GM18858 (cell line): ENCODE measurements around the gene STAG1.
A peak's percentile ranks its signal among the peaks of the same experiment; 100 is the strongest.
"Not testable (repeated sequence)": the region's sequence is repeated elsewhere in the genome, so short reads cannot be mapped to it uniquely, and the experiment has no call there.

Source experiments
- ATAC-seq: cut with Tn5 transposase; IDR thresholded peaks from one replicate; pipeline ENCODE4 v1.9.1; 2021; ENCODE audit not compliant: unreplicated experiment

The STAG1 gene

DNA sequence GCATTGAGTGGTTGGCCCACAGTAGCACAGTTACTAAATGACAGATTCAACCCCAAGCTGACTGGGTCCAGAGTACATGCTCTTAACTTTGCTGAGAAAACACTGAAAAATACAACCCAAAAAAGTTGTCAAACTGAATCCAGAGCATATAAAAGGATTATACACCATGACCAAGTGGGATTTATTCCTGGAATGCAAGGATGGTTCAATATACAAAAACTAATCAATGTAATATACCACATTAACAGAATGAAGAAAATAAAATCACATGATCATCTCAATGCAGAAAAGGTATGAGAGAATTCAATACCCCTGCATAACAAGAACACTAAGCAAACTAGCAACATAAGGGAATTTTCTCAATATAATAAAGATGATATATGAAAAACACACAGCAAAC, 98.5 kb downstream of the STAG1 start:
- ATAC-seq, result no peak

DNA sequence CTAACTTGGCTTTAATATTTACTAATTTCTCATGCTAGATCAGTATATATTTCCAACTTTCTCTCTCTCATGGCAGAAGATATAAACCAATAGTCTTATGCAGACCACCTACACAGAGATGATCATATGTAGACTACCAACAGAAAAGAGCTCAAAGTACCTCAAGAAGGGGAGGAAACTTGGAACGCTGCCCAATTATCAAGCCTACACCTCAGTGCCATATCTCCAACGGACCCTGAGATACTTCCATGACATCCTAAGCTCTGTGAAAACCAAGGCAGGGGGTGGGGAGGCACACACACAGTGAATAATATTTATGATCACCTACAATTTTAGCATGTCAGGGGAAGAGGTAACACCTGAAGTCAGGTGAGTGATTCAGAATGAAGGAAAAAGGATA, 100.6 kb downstream of the STAG1 start:
- ATAC-seq, result no peak

- no peak for ATAC-seq
Observed at GRCh38 chr3:136650461-136650860, 101.7 kb downstream of the STAG1 start.

- peak; percentile 66 for ATAC-seq
Observed at GRCh38 chr3:136645915-136646314, 106.3 kb downstream of the STAG1 start.

DNA sequence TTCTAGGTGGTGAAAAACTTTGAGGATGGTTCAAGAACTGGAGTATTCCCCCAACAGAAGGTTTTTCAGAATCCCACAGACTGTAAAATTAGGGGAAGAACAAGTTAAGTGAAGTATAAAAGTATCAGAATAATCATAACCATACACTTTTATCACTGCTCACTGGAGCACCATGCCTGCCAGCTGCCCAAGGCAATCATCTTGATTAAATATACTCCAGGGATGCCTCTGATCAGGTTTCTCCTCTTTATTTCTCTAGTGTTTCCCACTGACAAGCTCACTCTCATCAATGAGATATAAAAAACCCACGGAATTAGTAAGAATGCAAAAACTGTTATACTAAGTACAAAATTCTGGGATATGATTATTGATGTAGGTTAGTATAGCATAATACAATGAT, 108.0 kb downstream of the STAG1 start:
- ATAC-seq, result no peak

- ATAC-seq, result not testable (repeated sequence)
Observed at GRCh38 chr3:136643380-136643779, 108.8 kb downstream of the STAG1 start.

DNA sequence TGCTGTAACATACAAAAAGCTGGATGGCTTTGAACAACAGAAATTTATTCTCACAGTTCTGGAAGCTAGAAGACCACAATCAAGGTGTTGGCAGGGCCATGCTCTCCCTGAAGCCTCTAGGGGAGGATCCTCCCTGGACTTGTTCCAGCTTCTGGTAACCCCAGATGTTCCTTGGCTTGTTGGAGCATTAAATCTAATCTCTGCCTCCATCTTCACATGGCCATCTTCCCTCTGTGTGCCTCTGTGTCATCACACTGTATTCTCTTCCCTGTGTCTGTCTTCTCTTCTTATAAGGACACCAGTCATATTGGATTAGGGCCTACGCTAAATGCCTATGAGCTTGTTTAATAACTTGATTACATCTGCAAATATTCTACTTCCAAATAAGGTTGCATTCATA, 109.5 kb downstream of the STAG1 start:
- no peak for ATAC-seq

- no peak for ATAC-seq
Observed at GRCh38 chr3:136639069-136639468, 113.1 kb downstream of the STAG1 start.

- no peak for ATAC-seq
Observed at GRCh38 chr3:136637176-136637575, 115.0 kb downstream of the STAG1 start.

DNA sequence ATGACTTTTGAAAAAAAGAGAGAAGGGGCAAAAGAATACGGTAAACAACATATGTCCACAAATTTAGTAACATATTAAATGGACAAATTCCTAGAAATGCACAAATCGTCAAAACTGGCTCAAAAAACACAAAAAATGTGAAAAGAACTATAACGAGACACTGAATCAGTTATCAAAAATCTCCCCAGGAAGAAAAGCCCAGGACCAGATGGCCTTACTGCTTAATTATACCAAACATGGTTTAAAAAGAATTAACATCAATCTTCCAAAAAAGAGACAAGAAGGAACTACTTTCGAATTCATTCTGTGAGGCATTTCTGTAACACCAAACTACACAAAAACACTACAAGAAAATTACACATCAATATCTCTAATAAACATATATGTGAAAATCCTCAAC, 117.4 kb downstream of the STAG1 start:
- ATAC-seq, result no peak

DNA sequence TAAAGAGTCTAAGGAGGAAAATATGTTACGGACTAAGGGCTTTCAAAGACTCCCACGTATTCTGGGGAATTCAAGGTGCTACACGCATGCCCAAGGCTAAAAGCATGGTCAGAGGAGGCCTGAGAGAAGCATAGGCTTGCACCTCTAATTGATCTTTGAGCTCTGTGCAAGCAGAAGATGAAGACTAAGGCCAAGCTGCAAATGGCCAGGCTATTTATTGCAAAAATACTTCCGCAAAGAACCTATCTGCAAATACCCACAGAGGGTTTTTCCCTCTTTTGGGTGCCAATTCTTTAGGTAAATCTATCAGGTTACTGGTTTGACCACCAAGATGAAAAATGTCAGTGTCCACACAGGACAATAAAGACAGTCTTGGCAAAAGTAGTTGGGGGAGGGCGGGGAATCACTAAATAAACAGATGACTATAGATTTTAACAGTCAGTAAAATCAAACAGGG, 119.5 kb downstream of the STAG1 start:
- no peak for ATAC-seq

GRCh38 chr3:136631424-136631823, 120.8 kb downstream of the STAG1 start:
- no peak for ATAC-seq

- no peak for ATAC-seq
Observed at GRCh38 chr3:136630915-136631314, 121.3 kb downstream of the STAG1 start.

GRCh38 chr3:136626493-136626892, 125.7 kb downstream of the STAG1 start:
- ATAC-seq, result no peak

DNA sequence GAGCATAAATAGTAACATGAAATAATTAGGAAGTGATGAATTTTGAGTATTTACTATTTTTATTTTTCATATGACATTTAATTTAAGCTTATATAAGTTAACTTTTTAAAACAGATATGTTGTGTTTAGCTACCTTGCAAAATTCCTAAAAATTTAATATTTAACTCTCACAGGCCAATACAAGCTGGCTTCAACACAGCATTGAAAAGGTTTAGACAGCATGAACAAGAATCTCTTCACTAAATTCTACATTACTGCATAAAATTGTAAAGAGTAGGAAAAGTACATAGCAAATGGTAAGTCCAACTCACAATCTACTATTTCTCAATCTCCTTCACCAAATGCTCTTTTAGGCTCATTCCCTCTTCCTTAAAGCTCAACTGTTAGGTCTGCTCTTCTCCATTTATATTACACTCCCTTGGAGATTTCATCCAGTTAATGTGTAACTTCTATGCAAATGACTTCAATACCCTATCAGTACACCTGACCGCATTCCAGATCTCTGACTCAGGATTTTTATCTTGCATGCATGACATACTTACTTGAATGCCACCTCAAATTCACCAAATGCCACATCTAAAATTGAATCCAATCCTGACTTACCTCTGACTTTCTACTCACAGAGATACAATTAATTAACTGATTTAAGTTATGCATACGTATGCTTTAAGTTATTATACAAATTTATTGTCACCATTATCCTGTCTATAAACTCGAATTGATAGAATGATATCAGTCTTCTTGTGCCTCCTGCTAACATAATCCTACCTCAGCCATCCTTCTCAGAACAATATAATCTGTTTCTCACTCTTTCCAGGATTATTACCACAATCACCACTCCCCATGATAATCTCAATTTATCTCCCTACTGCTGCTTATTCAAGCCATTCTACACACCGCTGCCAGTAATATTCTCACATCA, 127.0 kb downstream of the STAG1 start:
- no peak for ATAC-seq

DNA sequence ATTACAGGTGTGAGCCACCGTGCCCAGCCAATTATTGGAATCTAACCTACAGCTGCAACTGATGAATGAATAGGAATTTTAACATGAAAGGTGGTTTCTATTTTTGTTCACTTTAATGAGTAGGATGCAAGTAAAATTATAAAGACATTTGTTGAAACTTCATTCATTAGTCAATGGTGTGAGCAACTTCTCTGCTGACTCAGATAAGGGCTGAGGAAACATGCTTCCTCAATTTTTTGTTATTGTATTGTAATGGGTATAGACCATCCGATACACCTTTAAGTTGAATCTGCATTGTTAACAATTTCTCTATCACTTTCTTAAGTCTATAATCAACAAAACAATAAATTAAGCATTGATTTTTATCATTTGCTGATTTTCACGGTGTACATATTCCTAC, 127.8 kb downstream of the STAG1 start:
- ATAC-seq, result no peak

DNA sequence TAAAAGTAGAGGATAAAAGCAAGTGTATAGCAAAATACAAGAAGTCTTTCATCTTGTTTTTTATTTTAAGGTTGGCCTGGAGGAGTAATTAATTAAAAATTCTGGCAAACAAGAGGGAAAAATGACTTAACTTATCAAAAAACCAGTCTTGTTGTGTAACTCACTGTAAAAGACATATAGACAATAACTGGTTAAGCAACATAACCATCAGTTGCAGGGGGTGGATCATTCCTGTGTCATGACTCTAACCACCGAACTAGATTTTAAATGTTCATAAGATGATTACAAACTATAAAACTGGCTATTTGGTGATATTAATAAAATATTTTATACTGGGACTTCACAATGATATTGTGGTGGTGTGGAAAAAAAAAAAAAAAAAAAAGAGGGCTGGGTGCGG, 130.6 kb downstream of the STAG1 start:
- ATAC-seq, result no peak

DNA sequence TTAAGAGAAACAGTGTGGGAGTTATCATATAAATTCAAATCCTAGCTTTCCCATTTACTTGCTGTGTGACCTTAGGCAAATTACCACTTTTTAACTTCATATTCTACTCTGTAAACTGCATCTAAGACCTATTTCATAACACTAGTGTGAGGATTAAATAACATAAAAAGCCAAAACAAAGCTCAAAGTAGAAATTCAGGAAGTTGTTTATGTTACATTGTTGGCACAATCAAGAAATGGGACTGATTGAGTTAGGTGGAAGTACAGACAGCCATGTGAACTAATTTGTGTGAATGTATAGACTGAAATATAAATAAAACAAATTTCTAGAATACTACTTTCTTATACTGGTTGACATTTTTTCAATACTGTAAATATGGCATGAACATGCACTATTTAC, 131.7 kb downstream of the STAG1 start:
- no peak for ATAC-seq

- not testable (repeated sequence) for ATAC-seq
Observed at GRCh38 chr3:136617969-136618525, 134.1 kb downstream of the STAG1 start.

DNA sequence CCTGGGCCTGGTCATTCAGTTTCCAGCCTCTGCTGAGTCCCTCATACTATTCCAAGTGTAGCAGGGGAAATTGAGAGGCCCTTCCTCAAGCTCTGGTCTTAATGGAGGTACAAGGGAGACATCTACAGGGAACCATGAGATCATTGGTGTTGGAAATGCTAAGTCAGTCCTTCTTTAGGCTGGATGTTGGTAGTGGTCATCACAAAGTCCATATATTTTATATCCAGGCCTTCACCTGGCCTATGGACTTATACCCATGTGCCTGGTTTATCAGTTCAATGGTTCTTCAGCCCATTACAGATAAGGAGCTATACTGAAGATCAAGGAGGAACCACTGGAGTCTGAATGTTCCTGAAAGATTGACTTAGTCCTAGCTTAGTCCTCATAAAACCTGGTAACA, 135.0 kb downstream of the STAG1 start:
- no peak for ATAC-seq

GRCh38 chr3:136612512-136612911, 139.7 kb downstream of the STAG1 start:
- no peak for ATAC-seq

GRCh38 chr3:136606990-136607389, 145.2 kb downstream of the STAG1 start:
- no peak for ATAC-seq
